Transverse colon (tissue), 4 donors: ENCODE data around the gene TNN.

Source experiments
- CTCF ChIP-seq, 5 experiments: fragments of 200-600 bp in 3 of 5; fragments of 450-650 bp in 2 of 5; sonication (generic) in 3 of 5; IDR thresholded peaks; 1 replicate in 2 of 5; 2 replicates in 3 of 5; pipeline ENCODE4 v1.5.1; 2016 to 2017; ENCODE audit warnings: antibody characterized with exemption in 5 of 5, inconsistent platforms in 3 of 5, mild to moderate bottlenecking in 2 of 5, moderate library complexity in 1 of 5
- EP300 ChIP-seq: sonication (generic); formaldehyde crosslinking; IDR thresholded peaks from one replicate; pipeline ENCODE4 v1.6.1; 2017; ENCODE audit warnings: antibody characterized with exemption, low read depth
- POLR2A ChIP-seq: fragments of 450-650 bp; IDR thresholded peaks from one replicate; pipeline ENCODE4 v1.6.1; 2016; ENCODE audit warnings: antibody characterized with exemption, mild to moderate bottlenecking, moderate library complexity
- POLR2AphosphoS5 ChIP-seq, 3 donors: sonication (generic); formaldehyde crosslinking; IDR thresholded peaks; one replicate each; pipeline ENCODE4 v1.6.1; 2016; ENCODE audit warnings: antibody characterized with exemption in 3 of 3

- TF ChIP-seq CTCF (IDR thresholded peaks at IDR 0.05) (no peak), POLR2AphosphoS5 (IDR thresholded peaks at IDR 0.05) (no peak), EP300 (no peak), POLR2A (no peak)
Observed at GRCh38 chr1:175134500-175134899, 66.9 kb downstream of the TNN start.
